A549 (cell line): ENCODE results near the gene SUGP2. TPM values are rescaled to one million over a fixed set of nuclear protein-coding genes. Genes with fewer than 3 reads are reported as not detected.
A peak's percentile ranks its signal among the peaks of the same experiment; 100 is the strongest.

Experiments
- ATAC-seq, 2 experiments: fragments of 200-7000 bp in 1 of 2; fragments of >200 bp in 1 of 2; cut with Nextera tagmentation in 1 of 2; cut with Tn5 transposase in 1 of 2; 3 replicates each; pipeline versions ENCODE4 v1.8.0 to v1.9.1; 2018 to 2020; ENCODE audit warnings: mild to moderate bottlenecking in 1 of 2, moderate library complexity in 1 of 2
- CTCF ChIA-PET: fragments of 300-600 bp; sonication (Branson Sonifier 250); formaldehyde crosslinking; extraction: SDS; loops from one replicate; lab custom pipeline; 2021; ENCODE audit warnings: antibody characterized with exemption, inconsistent platforms; lab: Yijun Ruan, JAX
- POLR2A ChIA-PET: fragments of 350-600 bp; formaldehyde crosslinking; extraction: SDS; loops from one replicate; lab custom pipeline; 2021; ENCODE audit warnings: antibody characterized with exemption, inconsistent platforms; lab: Yijun Ruan, JAX
- DNase-seq, 2 experiments: peaks; one replicate each; pipeline versions ENCODE4 v3.0.0 to v3.0.0-alpha.2; 2011 to 2016; ENCODE audit warnings: low read depth in 1 of 2, low spot score in 1 of 2
- FAIRE-seq: peaks from 2 replicates; lab custom pipeline; 2011; peaks lifted over from hg19 to GRCh38; lab: Jason Lieb, UNC
- H3K27ac ChIP-seq, 2 experiments: fragments of >200 bp; sonication (Bioruptor Twin); formaldehyde crosslinking; 3 replicates each; pipeline ENCODE4 v1.5.1; 2016 to 2017
- H3K4me1 ChIP-seq: fragments of >200 bp; sonication (Bioruptor Twin); formaldehyde crosslinking; 3 replicates; pipeline ENCODE4 v1.6.1; 2016
- H3K4me2 ChIP-seq: fragments of >200 bp; sonication (Bioruptor Twin); formaldehyde crosslinking; 3 replicates; pipeline ENCODE4 v1.6.1; 2016
- H3K4me3 ChIP-seq: fragments of >200 bp; sonication (Bioruptor Twin); formaldehyde crosslinking; 3 replicates; pipeline ENCODE4 v1.5.1; 2016
- H3K9me3 ChIP-seq: fragments of >200 bp; sonication (Bioruptor Twin); formaldehyde crosslinking; 3 replicates; pipeline ENCODE4 v1.6.1; 2016
- BHLHE40 ChIP-seq: IDR thresholded peaks from 2 replicates; pipeline ENCODE4 v1.6.1; 2012; ENCODE audit warnings: low read depth, low read length, inconsistent platforms
- CBX2 ChIP-seq: fragments of 200-600 bp; sonication (generic); IDR thresholded peaks from 2 replicates; pipeline ENCODE4 v1.6.1; 2016; ENCODE audit warnings: low read depth, mild to moderate bottlenecking, borderline replicate concordance
- EHMT2 ChIP-seq: fragments of 200-600 bp; sonication (generic); IDR thresholded peaks from 2 replicates; pipeline ENCODE4 v1.6.1; 2016; ENCODE audit warnings: antibody characterized with exemption, low read depth, mild to moderate bottlenecking, moderate library complexity
- HDAC2 ChIP-seq: fragments of 200-600 bp; sonication (generic); IDR thresholded peaks from 2 replicates; pipeline ENCODE4 v1.6.1; 2016
- HOXB13 ChIP-seq: fragments of 250-450 bp; sonication (Bioruptor Pico); IDR thresholded peaks from 2 replicates; pipeline ENCODE4 v1.5.0; 2020; ENCODE audit warnings: low read depth, mild to moderate bottlenecking, moderate library complexity
- JUN ChIP-seq, 2 experiments: fragments of >200 bp; sonication (Bioruptor Twin); formaldehyde crosslinking; IDR thresholded peaks; 2 replicates in 1 of 2; 3 replicates in 1 of 2; pipeline ENCODE4 v1.6.1; 2016 to 2017
- KDM1A ChIP-seq: fragments of 200-600 bp; sonication (generic); IDR thresholded peaks from 2 replicates; pipeline ENCODE4 v1.6.1; 2016; ENCODE audit warnings: low read depth, mild to moderate bottlenecking
- MAFK ChIP-seq: fragments of 450-650 bp; IDR thresholded peaks from 2 replicates; pipeline ENCODE4 v1.6.1; 2014; ENCODE audit not compliant: partially characterized antibody
- RCOR1 ChIP-seq: fragments of 150-350 bp; IDR thresholded peaks from 2 replicates; pipeline ENCODE4 v1.6.1; 2014; ENCODE audit warnings: antibody characterized with exemption, low read length, low read depth
- TFCP2L1 ChIP-seq: fragments of 250-450 bp; sonication (Bioruptor Pico); IDR thresholded peaks from 2 replicates; pipeline ENCODE4 v1.5.0; 2021; ENCODE audit warnings: mild to moderate bottlenecking
- USF2 ChIP-seq: fragments of 450-650 bp; IDR thresholded peaks from 2 replicates; pipeline ENCODE4 v1.6.1; 2014; ENCODE audit warnings: antibody characterized with exemption
- ZNF302 ChIP-seq: fragments of 250-450 bp; sonication (Bioruptor Pico); IDR thresholded peaks from 2 replicates; pipeline ENCODE4 v1.9.0; 2021; ENCODE audit warnings: inconsistent platforms, mild to moderate bottlenecking, moderate library complexity
- WGBS: methylation state at CpG from one replicate; pipeline ENCODE4 v1.1.6; 2017; ENCODE audit errors: missing lambda C conversion rate; 5-methylcytosine and 5-hydroxymethylcytosine counted together
- polyA plus RNA-seq, 4 experiments: library from polyadenylated mRNA; depleted of rRNA in 3 of 4; stranded (reverse); fragments of >200 nt; fragmentation: RNase III in 1 of 4; extraction: RNeasy Plus Mini Kit Qiagen cat#74134 plus additional on column Dnase treatment in 1 of 4; gene quantifications; 2 replicates in 3 of 4; 3 replicates in 1 of 4; pipeline ENCODE4 v1.2.3, GENCODE V29; 2011 to 2017
- TF ChIP-seq, protein P1 (sequence below): fragments of >200 bp; sonication (Bioruptor Twin); formaldehyde crosslinking; IDR thresholded peaks from 3 replicates; pipeline ENCODE4 v1.6.1; 2016
- TF ChIP-seq, protein P2 (sequence below): IDR thresholded peaks from 2 replicates; pipeline ENCODE4 v1.6.1; 2012

The SUGP2 gene
- polyA plus RNA-seq, 2 of the 4 experiments (the other 2 are of a cell fraction) = 42.4 to 43.9 TPM

DNA sequence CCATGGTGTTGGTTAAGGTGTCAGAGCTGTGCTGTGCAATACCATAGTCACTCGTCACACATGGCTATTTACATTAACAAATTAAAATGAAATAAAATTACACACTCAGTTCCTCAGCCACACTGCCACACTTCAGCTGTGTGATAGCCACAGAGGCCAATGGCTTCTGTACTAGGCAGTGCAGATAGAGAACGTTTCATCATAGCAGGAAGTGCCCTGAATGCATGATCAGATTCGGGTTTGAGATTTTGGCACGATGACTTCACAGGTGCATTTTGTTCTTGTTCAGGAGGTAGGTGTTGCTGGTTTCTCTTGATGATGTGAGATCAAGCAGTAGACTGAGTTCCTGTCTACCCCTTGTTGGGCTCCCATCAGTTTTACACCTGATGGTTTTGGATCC is 6.6 kb upstream of the SUGP2 start (continued):
- TF ChIP-seq CBX2 = no peak
- no peak for TF ChIP-seq BHLHE40
- no peak for TF ChIP-seq JUN (IDR thresholded peaks at IDR 0.05)
- TF ChIP-seq, all 56 proteins: peak for 0

DNA sequence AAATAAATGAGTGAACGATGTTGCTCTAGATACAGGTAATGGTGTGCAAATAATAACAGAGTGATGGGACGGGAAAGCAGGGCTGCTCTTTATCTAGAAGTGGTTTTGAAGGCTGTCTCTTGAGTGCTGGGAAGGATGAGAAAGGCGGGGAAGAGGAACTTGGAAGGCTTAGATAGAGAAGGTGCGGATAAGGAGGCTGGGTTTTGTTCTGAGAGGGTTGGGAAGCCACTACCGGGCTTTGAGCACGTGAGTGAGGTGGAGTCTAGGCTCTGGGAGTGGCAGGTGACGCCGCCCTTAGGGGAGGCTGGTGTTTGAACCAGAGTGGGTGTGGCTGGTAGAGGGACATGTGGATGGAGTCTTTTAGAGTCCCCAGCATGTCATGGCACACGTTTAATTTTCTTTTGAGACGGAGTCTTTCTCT is 897 bp upstream of the SUGP2 start:
- TF ChIP-seq HDAC2 (no peak), MAFK (no peak), USF2 (peak; percentile 55), BHLHE40 (peak; percentile 80), EHMT2 (no peak), RCOR1 (no peak)
- TF ChIP-seq, protein P1, sequence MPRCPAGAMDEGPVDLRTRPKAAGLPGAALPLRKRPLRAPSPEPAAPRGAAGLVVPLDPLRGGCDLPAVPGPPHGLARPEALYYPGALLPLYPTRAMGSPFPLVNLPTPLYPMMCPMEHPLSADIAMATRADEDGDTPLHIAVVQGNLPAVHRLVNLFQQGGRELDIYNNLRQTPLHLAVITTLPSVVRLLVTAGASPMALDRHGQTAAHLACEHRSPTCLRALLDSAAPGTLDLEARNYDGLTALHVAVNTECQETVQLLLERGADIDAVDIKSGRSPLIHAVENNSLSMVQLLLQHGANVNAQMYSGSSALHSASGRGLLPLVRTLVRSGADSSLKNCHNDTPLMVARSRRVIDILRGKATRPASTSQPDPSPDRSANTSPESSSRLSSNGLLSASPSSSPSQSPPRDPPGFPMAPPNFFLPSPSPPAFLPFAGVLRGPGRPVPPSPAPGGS = no peak
- peak; percentile 83 to 86 for DNase-seq
- peak; percentile 82 to 90 for ATAC-seq
- Histone ChIP-seq H3K27ac (peak overlapping the region; percentile 86 to 98), H3K4me2 (peak overlapping the region; percentile 69), H3K9me3 (peaks cover 9% of the 10 kb centered on the region; the same call in 2 of the 3 replicates), H3K4me1 (peaks cover 13% of the 10 kb centered on the region; the same call in 1 of the 3 replicates), H3K4me3 (peak overlapping the region; percentile 87)
- POLR2A ChIA-PET = no interaction called here
- CTCF ChIA-PET = interaction anchor here (0.6 kb wide), 1 partner anchor 231 kb away, joined by 4 read pairs; no protein-coding TSS in a partner anchor
- WGBS = 9% methylated on average over 10 of the region's 10 CpGs
- no peak for FAIRE-seq

DNA sequence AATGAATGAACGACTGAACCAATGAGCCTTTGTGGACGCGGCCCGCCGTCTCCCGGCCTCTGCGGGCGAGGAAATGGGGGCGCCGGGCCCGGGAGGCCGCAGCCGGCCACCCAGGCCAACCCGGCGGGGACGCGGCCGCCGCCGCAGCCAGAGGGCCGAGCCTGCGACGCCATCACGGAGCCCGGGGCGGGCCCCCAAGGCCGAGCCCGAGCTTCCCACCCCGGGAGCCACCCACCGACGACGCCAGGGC is 216 bp downstream of the SUGP2 start:
- H3K27ac ChIP-seq = peak overlapping the region; percentile 86 to 98
- CTCF ChIA-PET = no interaction called here

GRCh38 chr19:19032420-19033175 is 719 bp downstream of the SUGP2 start:
- Histone ChIP-seq H3K9me3 (peaks cover 2% of the 10 kb centered on the region; the same call in 1 of the 3 replicates), H3K27ac (peak overlapping the region; percentile 86 to 98), H3K4me1 (peaks cover 13% of the 10 kb centered on the region; the same call in 1 of the 3 replicates), H3K4me2 (peak overlapping the region; percentile 99), H3K4me3 (peak overlapping the region; percentile 87)
- 22% methylated on average over 15 of the region's 31 CpGs for WGBS
- ATAC-seq (peak; percentile 19 to 60; a peak in 5 of 6 replicates), FAIRE-seq (no peak), DNase-seq (peak; percentile 20 to 77)
- CTCF ChIA-PET = no interaction called here
- TF ChIP-seq, protein P2, sequence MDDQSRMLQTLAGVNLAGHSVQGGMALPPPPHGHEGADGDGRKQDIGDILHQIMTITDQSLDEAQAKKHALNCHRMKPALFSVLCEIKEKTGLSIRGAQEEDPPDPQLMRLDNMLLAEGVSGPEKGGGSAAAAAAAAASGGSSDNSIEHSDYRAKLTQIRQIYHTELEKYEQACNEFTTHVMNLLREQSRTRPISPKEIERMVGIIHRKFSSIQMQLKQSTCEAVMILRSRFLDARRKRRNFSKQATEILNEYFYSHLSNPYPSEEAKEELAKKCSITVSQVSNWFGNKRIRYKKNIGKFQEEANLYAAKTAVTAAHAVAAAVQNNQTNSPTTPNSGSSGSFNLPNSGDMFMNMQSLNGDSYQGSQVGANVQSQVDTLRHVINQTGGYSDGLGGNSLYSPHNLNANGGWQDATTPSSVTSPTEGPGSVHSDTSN = peak; percentile 84
- TF ChIP-seq HOXB13 (CRISPR knock-in tag) = no peak
- POLR2A ChIA-PET = no interaction called here

More for the DNA sequence above, 216 bp downstream of the SUGP2 start:
- Histone ChIP-seq H3K9me3 (peaks cover 7% of the 10 kb centered on the region; the same call in 2 of the 3 replicates), H3K4me2 (peak overlapping the region; percentile 99), H3K4me3 (peak overlapping the region; percentile 87), H3K4me1 (peaks cover 13% of the 10 kb centered on the region; the same call in 1 of the 3 replicates)
- peak; percentile 45 to 58 for ATAC-seq
- WGBS = no CpG with 5 or more reads among the region's 32 CpGs
- DNase-seq = no peak
- no peak for FAIRE-seq
- TF ChIP-seq KDM1A (no peak), CBX2 (no peak), ZNF302 (CRISPR knock-in tag) (no peak), TFCP2L1 (CRISPR knock-in tag) (no peak)
- POLR2A ChIA-PET = no interaction called here
